GM12875 (cell line): Measurements from ENCODE around the gene PLD5.

Experiments
- H3K4me3 ChIP-seq: one replicate; pipeline ENCODE4 v1.5.1; 2011; ENCODE audit warnings: low read depth, low read length, control low read depth
- TF ChIP-seq, protein P1 (sequence below): IDR thresholded peaks from 2 replicates; pipeline ENCODE4 v1.5.1; 2011; ENCODE audit warnings: low read depth, mild to moderate bottlenecking, control low read depth, inconsistent platforms, low read length, moderate library complexity, borderline replicate concordance; ENCODE audit not compliant: insufficient read depth

The PLD5 gene

GRCh38 chr1:242546849-242547729 lies 22.6 kb upstream of the PLD5 start:
- TF ChIP-seq, protein P1, sequence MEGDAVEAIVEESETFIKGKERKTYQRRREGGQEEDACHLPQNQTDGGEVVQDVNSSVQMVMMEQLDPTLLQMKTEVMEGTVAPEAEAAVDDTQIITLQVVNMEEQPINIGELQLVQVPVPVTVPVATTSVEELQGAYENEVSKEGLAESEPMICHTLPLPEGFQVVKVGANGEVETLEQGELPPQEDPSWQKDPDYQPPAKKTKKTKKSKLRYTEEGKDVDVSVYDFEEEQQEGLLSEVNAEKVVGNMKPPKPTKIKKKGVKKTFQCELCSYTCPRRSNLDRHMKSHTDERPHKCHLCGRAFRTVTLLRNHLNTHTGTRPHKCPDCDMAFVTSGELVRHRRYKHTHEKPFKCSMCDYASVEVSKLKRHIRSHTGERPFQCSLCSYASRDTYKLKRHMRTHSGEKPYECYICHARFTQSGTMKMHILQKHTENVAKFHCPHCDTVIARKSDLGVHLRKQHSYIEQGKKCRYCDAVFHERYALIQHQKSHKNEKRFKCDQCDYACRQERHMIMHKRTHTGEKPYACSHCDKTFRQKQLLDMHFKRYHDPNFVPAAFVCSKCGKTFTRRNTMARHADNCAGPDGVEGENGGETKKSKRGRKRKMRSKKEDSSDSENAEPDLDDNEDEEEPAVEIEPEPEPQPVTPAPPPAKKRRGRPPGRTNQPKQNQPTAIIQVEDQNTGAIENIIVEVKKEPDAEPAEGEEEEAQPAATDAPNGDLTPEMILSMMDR: no peak
- no peak overlapping the region for H3K4me3 ChIP-seq

DNA sequence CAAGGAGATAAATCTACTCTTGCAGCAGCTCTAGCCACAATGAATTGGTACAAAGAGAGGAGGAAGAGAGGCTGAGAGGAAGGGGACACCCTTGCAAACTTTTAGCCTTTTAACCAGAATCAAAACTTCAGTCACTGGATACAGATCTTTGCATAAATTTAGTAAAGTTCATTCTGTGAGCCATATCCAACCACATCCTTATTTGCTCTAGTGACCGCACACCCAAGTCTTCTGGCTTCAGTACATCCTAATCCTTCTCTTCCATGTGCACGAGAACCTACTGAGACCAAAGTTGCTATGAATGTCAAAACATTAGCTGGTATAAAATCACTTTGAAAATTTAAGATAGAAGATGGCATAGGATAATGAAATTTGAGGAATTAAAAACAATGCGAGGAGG lies 21.9 kb upstream of the PLD5 start:
- TF ChIP-seq, protein P1: no peak
- no peak overlapping the region for H3K4me3 ChIP-seq

DNA sequence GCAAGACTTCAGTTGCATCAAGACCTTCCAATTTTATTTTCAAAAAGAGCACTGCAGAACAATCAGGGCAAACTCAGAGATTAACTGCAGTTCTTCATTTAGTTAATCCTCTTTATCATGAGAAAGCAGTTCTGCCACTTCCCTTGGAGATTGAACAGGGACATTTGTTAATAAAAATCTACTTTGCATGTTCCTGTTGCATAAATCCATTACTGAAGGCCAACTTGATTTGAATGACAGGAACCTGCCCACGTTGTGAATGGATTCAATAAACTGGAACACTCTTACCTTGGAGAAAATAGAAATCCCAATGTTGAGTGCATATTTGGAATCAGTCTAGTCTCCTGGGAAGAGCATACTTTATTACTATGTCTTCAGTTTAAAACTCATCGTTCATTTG lies 19.6 kb upstream of the PLD5 start:
- TF ChIP-seq, protein P1: no peak

DNA sequence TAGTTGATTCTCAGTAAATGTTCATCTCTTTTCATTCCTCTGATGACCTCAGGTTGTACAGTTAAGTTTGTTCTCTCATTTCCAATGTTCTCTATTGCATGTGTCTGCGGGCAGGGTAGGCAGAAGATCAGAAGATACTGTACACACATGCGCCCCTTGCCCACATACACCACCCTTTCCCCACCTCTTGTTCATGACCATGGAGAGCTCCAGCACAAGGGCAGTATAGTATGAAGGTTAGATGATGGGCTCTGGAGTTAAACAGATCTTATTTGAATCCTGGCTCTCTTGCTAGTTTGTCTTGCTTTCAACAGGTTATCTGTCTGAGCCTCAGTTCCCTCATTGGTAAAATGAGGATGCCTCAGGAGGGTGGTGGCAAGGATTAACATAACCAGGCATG lies 17.8 kb upstream of the PLD5 start:
- TF ChIP-seq, protein P1: no peak
- no peak overlapping the region for H3K4me3 ChIP-seq

More for the DNA sequence above, 19.6 kb upstream of the PLD5 start:
- H3K4me3 ChIP-seq: no peak overlapping the region

- TF ChIP-seq, protein P1: no peak
- H3K4me3 ChIP-seq: no peak overlapping the region
Observed at GRCh38 chr1:242535986-242536385, 11.5 kb upstream of the PLD5 start.

- TF ChIP-seq, protein P1: no peak
Observed at GRCh38 chr1:242534753-242535152, 10.3 kb upstream of the PLD5 start.

DNA sequence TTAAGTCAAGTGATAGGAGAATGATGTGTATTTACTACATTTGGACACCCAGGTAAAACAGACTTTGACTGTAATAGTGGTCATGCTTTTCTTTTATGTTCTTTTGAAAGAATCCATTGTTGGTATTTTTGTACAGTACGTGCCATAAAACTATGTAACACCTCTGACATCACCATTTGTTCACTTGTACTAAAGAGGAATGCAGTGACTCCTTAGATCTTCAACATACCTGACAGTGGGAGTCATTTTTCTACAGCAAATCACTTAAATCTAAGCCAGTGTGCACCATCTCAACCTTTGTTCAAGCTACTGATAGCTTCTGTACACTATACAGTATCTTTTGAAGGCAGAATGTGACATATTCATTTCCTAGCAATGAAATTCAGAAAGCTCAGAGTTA lies 6.3 kb upstream of the PLD5 start:
- TF ChIP-seq, protein P1: no peak
- no peak overlapping the region for H3K4me3 ChIP-seq

More at GRCh38 chr1:242534753-242535152, 10.3 kb upstream of the PLD5 start:
- H3K4me3 ChIP-seq: no peak overlapping the region
